GM23248 (cell line): ENCODE measurements around the gene SIRT7.

Experiments
- EZH2 ChIP-seq: fragments of 200-600 bp; sonication (generic); IDR thresholded peaks from 2 replicates; pipeline ENCODE4 v1.6.1; 2018; ENCODE audit warnings: antibody characterized with exemption, mild to moderate bottlenecking; ENCODE audit not compliant: insufficient read depth, poor library complexity, severe bottlenecking
- EZH2phosphoT487 ChIP-seq: fragments of 200-600 bp; sonication (generic); IDR thresholded peaks from 2 replicates; pipeline ENCODE4 v1.6.1; 2018; ENCODE audit warnings: antibody characterized with exemption, moderate library complexity, mild to moderate bottlenecking, low read depth; ENCODE audit not compliant: insufficient read depth

DNA sequence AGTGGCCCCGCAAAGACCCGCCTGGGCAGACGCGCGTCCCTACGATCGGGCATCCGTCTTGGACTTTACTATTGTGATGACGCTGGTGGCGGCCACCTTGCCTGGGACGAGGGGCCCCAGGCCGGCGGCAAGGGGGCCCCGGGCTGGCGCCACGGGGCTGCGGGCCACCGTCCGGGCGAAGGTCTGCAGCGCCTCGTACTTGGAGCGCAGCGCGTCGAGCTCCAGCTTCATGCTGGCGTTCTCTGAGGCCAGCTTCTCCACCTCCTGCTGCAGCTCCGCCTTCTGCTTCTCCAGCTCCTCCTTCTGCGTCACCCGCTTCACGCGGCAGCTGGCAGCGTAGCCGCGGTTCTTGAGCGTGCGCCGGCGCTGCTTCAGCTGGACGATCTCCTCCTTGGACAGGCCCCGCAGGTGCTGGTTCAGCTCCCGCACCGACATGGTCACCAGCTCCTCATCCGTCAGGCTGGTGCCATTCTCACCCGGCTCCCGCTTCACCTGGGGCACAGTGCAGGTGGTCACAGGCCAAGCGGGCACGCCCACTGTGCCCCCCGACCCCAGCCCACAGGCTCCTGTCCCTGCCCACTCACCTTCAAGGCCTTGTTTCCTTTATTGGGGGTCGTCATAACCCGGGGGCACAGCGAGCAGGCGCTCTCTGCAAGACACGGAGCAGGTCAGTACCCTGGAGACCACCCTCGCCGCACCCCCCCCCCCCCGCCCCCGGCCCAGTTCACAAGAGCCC is 4.8 kb upstream of the SIRT7 start:
- TF ChIP-seq EZH2 (no peak), EZH2phosphoT487 (no peak)
